Uterus (tissue), 2 donors: ENCODE measurements around the gene SCGB1D4.
"Not testable (repeated sequence)": the region's sequence is repeated elsewhere in the genome, so short reads cannot be mapped to it uniquely, and the experiment has no call there.

Source experiments
- POLR2A ChIP-seq, 2 donors: fragments of 450-650 bp; IDR thresholded peaks; one replicate each; pipeline ENCODE4 v1.6.1; 2016; ENCODE audit warnings: antibody characterized with exemption in 2 of 2, mild to moderate bottlenecking in 1 of 2, moderate library complexity in 1 of 2
- TF ChIP-seq, protein P1 (sequence below), 4 experiments: fragments of 200-600 bp in 2 of 4; fragments of 450-650 bp in 2 of 4; sonication (generic) in 2 of 4; IDR thresholded peaks; one replicate each; pipeline ENCODE4 v1.5.1; 2016 to 2019; ENCODE audit warnings: antibody characterized with exemption in 4 of 4, mild to moderate bottlenecking in 2 of 4, moderate library complexity in 1 of 4

DNA sequence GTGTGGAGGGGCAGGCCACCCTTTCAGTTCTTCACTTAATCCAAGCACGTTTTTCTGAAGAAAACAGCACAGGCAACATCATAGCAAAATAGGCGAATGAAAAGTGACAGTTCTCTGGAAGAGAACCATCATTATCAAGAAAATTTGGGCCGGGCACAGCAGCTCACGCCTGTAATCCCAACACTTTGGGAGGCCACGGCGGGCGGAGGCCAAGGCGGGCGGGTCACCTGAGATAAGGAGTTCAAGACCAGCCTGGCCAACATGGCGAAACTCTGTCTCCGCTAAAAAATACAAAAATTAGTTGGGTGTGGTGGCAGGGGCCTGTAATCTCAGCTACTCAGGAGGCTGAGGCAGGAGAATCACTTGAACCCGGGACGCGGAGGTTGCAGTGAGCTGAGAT is 28.7 kb upstream of the SCGB1D4 start:
- TF ChIP-seq, protein P1, sequence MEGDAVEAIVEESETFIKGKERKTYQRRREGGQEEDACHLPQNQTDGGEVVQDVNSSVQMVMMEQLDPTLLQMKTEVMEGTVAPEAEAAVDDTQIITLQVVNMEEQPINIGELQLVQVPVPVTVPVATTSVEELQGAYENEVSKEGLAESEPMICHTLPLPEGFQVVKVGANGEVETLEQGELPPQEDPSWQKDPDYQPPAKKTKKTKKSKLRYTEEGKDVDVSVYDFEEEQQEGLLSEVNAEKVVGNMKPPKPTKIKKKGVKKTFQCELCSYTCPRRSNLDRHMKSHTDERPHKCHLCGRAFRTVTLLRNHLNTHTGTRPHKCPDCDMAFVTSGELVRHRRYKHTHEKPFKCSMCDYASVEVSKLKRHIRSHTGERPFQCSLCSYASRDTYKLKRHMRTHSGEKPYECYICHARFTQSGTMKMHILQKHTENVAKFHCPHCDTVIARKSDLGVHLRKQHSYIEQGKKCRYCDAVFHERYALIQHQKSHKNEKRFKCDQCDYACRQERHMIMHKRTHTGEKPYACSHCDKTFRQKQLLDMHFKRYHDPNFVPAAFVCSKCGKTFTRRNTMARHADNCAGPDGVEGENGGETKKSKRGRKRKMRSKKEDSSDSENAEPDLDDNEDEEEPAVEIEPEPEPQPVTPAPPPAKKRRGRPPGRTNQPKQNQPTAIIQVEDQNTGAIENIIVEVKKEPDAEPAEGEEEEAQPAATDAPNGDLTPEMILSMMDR (IDR thresholded peaks at IDR 0.05) = not testable (repeated sequence)
- TF ChIP-seq POLR2A (IDR thresholded peaks at IDR 0.05) = not testable (repeated sequence)
